ENCODE data around the gene WNT7B.

Gene WNT7B

GRCh38 chr22:45995405-45996101, 18.6 kb upstream of the WNT7B start:
- DNase-seq (ENCODE audit: low read depth in 2 of 2): no peak

GRCh38 chr22:45994491-45995404, 17.8 kb upstream of the WNT7B start:
- DNase-seq (ENCODE audit: low read depth in 2 of 2): peak; percentile 48 to 61

GRCh38 chr22:45993841-45994240, 16.9 kb upstream of the WNT7B start:
- no peak for DNase-seq (ENCODE audit: low read depth in 2 of 2)

- DNase-seq (ENCODE audit: low read depth in 2 of 2): no peak
Observed at GRCh38 chr22:45993143-45993692, 16.3 kb upstream of the WNT7B start.

- no peak for DNase-seq (ENCODE audit: low read depth in 2 of 2)
Observed at GRCh38 chr22:45992737-45993136, 15.8 kb upstream of the WNT7B start.

- no peak for DNase-seq (ENCODE audit: low read depth in 2 of 2)
Observed at GRCh38 chr22:45991098-45991497, 14.1 kb upstream of the WNT7B start.

GRCh38 chr22:45987136-45987861, 10.3 kb upstream of the WNT7B start:
- no peak for DNase-seq (ENCODE audit: low read depth in 2 of 2)

GRCh38 chr22:45984316-45984916, 7.5 kb upstream of the WNT7B start:
- DNase-seq (ENCODE audit: low read depth in 2 of 2): no peak

- no peak for DNase-seq (ENCODE audit: low read depth in 2 of 2)
Observed at GRCh38 chr22:45983797-45984196, 6.8 kb upstream of the WNT7B start.

- DNase-seq (ENCODE audit: low read depth in 2 of 2): no peak
Observed at GRCh38 chr22:45980761-45981160, 3.8 kb upstream of the WNT7B start.

- DNase-seq (ENCODE audit: low read depth in 2 of 2): no peak
Observed at GRCh38 chr22:45980268-45980570, 3.3 kb upstream of the WNT7B start.

- no peak for DNase-seq (ENCODE audit: low read depth in 2 of 2)
Observed at GRCh38 chr22:45978275-45978713, 1.3 kb upstream of the WNT7B start.

GRCh38 chr22:45977551-45978274, 751 bp upstream of the WNT7B start:
- no peak for DNase-seq (ENCODE audit: low read depth in 2 of 2)

GRCh38 chr22:45976254-45977002, 534 bp downstream of the WNT7B start:
- DNase-seq (ENCODE audit: low read depth in 2 of 2): no peak

GRCh38 chr22:45975164-45976161, 1.5 kb downstream of the WNT7B start:
- DNase-seq (ENCODE audit: low read depth in 2 of 2): no peak

GRCh38 chr22:45974498-45974897, 2.5 kb downstream of the WNT7B start:
- no peak for DNase-seq (ENCODE audit: low read depth in 2 of 2)

- no peak for DNase-seq (ENCODE audit: low read depth in 2 of 2)
Observed at GRCh38 chr22:45972889-45973253, 4.1 kb downstream of the WNT7B start.

GRCh38 chr22:45972091-45972888, 4.7 kb downstream of the WNT7B start:
- no peak for DNase-seq (ENCODE audit: low read depth in 2 of 2)
